ENCODE measurements around the gene PCNX3.
"Not testable (repeated sequence)": the region's sequence is repeated elsewhere in the genome, so short reads cannot be mapped to it uniquely, and the experiment has no call there.

Gene PCNX3

DNA sequence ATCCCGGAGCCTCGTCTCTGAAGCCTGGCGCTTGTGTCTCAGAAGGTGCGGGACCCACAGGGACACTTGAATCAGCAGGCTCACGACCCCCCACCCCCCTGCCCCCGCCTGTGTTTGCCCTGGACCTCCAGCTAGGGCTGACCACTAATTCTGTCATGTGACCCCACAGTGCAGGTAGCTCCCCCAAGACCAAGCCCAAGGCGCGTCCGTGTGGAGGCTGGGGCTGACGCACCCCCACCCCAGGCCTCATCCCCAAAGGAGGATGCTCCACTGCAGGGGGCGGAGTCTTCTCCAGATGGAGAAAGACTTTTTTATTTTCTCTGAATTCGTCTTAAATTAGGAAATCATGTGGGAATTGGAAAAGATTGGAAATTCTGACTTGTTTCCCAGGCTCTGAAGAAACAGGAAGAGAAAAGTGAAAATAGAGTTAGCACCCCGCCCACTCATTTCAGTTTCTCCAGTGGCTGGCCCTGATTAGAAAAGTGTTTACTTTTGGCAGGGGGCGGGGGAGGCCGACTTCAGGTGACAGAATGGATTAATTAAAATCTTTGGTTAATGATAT lies 48.1 kb downstream of the PCNX3 start:
- no peak for DNase-seq (ENCODE audit: low read depth)
- peak overlapping the region; percentile 68 for H3K4me3 ChIP-seq (ENCODE audit: low read length)
- TF ChIP-seq, protein P1, sequence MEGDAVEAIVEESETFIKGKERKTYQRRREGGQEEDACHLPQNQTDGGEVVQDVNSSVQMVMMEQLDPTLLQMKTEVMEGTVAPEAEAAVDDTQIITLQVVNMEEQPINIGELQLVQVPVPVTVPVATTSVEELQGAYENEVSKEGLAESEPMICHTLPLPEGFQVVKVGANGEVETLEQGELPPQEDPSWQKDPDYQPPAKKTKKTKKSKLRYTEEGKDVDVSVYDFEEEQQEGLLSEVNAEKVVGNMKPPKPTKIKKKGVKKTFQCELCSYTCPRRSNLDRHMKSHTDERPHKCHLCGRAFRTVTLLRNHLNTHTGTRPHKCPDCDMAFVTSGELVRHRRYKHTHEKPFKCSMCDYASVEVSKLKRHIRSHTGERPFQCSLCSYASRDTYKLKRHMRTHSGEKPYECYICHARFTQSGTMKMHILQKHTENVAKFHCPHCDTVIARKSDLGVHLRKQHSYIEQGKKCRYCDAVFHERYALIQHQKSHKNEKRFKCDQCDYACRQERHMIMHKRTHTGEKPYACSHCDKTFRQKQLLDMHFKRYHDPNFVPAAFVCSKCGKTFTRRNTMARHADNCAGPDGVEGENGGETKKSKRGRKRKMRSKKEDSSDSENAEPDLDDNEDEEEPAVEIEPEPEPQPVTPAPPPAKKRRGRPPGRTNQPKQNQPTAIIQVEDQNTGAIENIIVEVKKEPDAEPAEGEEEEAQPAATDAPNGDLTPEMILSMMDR (conservative IDR thresholded peaks at IDR 0.05; ENCODE audit: low read depth, low read length) = no peak

GRCh38 chr11:65672180-65672860 lies 56.7 kb downstream of the PCNX3 start:
- no peak for DNase-seq (ENCODE audit: low read depth)
- no peak overlapping the region for H3K4me3 ChIP-seq (ENCODE audit: low read length)
- TF ChIP-seq, protein P1 (conservative IDR thresholded peaks at IDR 0.05; ENCODE audit: low read depth, low read length) = no peak

DNA sequence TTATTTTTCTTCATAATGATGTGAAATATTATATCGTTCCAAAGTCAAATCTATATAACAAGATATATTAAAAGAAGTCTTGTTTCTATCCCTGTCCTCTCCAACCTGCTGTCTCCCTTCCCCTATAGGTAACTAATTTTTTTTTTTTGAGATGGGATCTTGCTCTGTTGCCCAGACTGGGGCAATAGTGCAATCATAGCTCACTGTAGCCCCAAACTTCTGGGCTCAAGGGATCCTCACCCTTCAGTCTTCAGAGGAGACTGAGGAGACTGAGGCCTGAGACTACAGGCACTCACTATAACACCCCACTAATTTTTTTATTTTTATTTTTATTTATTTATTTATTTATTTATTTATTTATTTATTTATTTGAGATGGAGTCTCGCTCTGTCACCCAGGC lies 57.4 kb downstream of the PCNX3 start:
- DNase-seq (ENCODE audit: low read depth) = no peak
- TF ChIP-seq, protein P1 (conservative IDR thresholded peaks at IDR 0.05; ENCODE audit: low read depth, low read length) = no peak
- no peak overlapping the region for H3K4me3 ChIP-seq (ENCODE audit: low read length)

GRCh38 chr11:65680192-65680743 lies 64.7 kb downstream of the PCNX3 start:
- DNase-seq (ENCODE audit: low read depth) = no peak
- TF ChIP-seq, protein P1 (conservative IDR thresholded peaks at IDR 0.05; ENCODE audit: low read depth, low read length) = no peak
- no peak overlapping the region for H3K4me3 ChIP-seq (ENCODE audit: low read length)

GRCh38 chr11:65683480-65683879 lies 67.9 kb downstream of the PCNX3 start:
- not testable (repeated sequence) for H3K4me3 ChIP-seq (ENCODE audit: low read length)

DNA sequence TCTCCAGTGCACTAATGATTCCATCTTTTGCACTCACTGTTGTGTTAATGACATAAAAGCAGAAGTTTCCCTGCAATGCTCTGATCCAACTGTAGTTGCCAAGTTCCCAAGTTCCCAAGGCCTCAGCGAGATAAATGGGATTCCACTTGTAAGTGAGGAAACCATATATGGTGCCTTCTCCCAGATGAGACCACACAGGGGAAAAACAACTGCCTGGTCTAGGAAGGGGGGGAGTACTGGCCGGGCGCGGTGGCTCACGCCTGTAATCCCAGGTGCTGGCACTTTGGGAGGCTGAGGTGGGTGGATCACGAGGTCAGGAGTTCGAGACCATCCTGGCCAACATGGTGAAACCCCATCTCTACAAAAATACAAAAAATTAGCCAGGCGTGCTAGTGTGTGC lies 70.4 kb downstream of the PCNX3 start:
- TF ChIP-seq, protein P1 (conservative IDR thresholded peaks at IDR 0.05; ENCODE audit: low read depth, low read length) = no peak
- DNase-seq (ENCODE audit: low read depth) = no peak
- H3K4me3 ChIP-seq (ENCODE audit: low read length) = no peak overlapping the region

More at GRCh38 chr11:65683480-65683879, 67.9 kb downstream of the PCNX3 start:
- DNase-seq (ENCODE audit: low read depth) = not testable (repeated sequence)
